Stimulated activated CD8-positive, alpha-beta memory T cell treated with anti-CD3 and anti-CD28 coated beads, Interleukin-4, amount 100 ng/mL, for 24 hours (primary cell): ENCODE results near the gene MEI4.

Source experiments
- DNase-seq: peaks from one replicate; pipeline ENCODE4 v3.0.0-alpha.2; 2020; ENCODE audit warnings: low read depth

MEI4 gene

DNA sequence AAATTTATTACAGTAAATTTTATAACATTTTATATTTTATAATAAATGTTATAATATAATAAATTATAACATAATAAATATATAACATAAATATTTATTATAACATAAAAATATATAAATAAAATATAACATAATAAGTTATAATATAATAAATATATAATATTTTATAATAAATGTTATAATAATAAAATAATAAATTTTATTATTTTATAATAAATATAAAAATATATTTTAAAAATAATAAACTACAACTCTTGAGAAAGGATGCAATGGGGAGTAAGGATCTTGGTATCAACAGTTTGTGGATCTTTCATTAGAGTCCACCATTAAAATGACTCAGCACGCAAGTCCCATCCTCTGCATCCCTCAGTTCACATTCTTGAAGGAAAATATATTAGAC, 312.6 kb downstream of the MEI4 start:
- DNase-seq: no peak

DNA sequence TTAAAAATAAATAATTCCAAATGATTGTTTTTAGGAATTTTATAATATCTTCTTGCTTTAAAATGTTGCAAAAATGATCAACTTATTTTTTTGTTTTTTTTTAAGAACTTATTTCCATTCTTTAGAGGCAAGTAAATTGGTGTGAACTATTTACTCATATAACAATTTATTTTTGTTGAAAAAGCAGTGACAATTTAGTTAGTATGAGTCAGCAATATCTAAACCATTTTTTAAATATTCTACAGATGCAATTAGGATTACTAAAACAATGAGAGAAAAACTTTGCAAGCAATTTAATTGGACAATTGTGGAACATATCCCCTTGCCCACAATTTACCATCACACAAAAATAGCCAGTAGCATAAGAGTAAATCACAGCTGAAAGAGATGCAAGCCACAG, 319.5 kb downstream of the MEI4 start:
- DNase-seq: no peak
